Measurements from ENCODE around the gene SUCLG1.

SUCLG1 gene

GRCh38 chr2:84494070-84494469, 35.0 kb upstream of the SUCLG1 start:
- DNase-seq: no peak

GRCh38 chr2:84493514-84493913, 34.4 kb upstream of the SUCLG1 start:
- Histone ChIP-seq H3K4me3 (ENCODE audit: low read depth, low read length) (no peak overlapping the region), H3K27me3 (ENCODE audit: insufficient read depth, low read depth, severe bottlenecking) (no peaks in the 10 kb centered on the region), H3K27ac (no peak overlapping the region), H3K36me3 (no peaks in the 10 kb centered on the region), H3K9me3 (ENCODE audit: severe bottlenecking) (no peaks in the 10 kb centered on the region)
- no peak for DNase-seq
- TF ChIP-seq, protein P1, sequence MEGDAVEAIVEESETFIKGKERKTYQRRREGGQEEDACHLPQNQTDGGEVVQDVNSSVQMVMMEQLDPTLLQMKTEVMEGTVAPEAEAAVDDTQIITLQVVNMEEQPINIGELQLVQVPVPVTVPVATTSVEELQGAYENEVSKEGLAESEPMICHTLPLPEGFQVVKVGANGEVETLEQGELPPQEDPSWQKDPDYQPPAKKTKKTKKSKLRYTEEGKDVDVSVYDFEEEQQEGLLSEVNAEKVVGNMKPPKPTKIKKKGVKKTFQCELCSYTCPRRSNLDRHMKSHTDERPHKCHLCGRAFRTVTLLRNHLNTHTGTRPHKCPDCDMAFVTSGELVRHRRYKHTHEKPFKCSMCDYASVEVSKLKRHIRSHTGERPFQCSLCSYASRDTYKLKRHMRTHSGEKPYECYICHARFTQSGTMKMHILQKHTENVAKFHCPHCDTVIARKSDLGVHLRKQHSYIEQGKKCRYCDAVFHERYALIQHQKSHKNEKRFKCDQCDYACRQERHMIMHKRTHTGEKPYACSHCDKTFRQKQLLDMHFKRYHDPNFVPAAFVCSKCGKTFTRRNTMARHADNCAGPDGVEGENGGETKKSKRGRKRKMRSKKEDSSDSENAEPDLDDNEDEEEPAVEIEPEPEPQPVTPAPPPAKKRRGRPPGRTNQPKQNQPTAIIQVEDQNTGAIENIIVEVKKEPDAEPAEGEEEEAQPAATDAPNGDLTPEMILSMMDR (IDR thresholded peaks at IDR 0.05; ENCODE audit: low read depth, low read length): no peak

More at GRCh38 chr2:84494070-84494469, 35.0 kb upstream of the SUCLG1 start:
- no peaks in the 10 kb centered on the region for H3K27me3 ChIP-seq (ENCODE audit: insufficient read depth, low read depth, severe bottlenecking)
- H3K4me3 ChIP-seq (ENCODE audit: low read depth, low read length): no peak overlapping the region
- TF ChIP-seq, protein P1 (IDR thresholded peaks at IDR 0.05; ENCODE audit: low read depth, low read length): no peak
- no peaks in the 10 kb centered on the region for H3K36me3 ChIP-seq
- H3K27ac ChIP-seq: no peak overlapping the region
- H3K9me3 ChIP-seq (ENCODE audit: severe bottlenecking): no peaks in the 10 kb centered on the region

GRCh38 chr2:84492571-84492970, 33.5 kb upstream of the SUCLG1 start:
- Histone ChIP-seq H3K9me3 (ENCODE audit: severe bottlenecking) (no peaks in the 10 kb centered on the region), H3K36me3 (no peaks in the 10 kb centered on the region), H3K27me3 (ENCODE audit: insufficient read depth, low read depth, severe bottlenecking) (no peaks in the 10 kb centered on the region), H3K4me3 (ENCODE audit: low read depth, low read length) (no peak overlapping the region), H3K27ac (no peak overlapping the region)
- TF ChIP-seq, protein P1 (IDR thresholded peaks at IDR 0.05; ENCODE audit: low read depth, low read length): no peak
- no peak for DNase-seq

- TF ChIP-seq, protein P1 (IDR thresholded peaks at IDR 0.05; ENCODE audit: low read depth, low read length): no peak
- Histone ChIP-seq H3K27ac (no peak overlapping the region), H3K27me3 (ENCODE audit: insufficient read depth, low read depth, severe bottlenecking) (no peaks in the 10 kb centered on the region), H3K9me3 (ENCODE audit: severe bottlenecking) (no peaks in the 10 kb centered on the region), H3K36me3 (no peaks in the 10 kb centered on the region), H3K4me3 (ENCODE audit: low read depth, low read length) (no peak overlapping the region)
- no peak for DNase-seq
These were observed 32.7 kb upstream of the SUCLG1 start for GRCh38 chr2:84491741-84492140.

DNA sequence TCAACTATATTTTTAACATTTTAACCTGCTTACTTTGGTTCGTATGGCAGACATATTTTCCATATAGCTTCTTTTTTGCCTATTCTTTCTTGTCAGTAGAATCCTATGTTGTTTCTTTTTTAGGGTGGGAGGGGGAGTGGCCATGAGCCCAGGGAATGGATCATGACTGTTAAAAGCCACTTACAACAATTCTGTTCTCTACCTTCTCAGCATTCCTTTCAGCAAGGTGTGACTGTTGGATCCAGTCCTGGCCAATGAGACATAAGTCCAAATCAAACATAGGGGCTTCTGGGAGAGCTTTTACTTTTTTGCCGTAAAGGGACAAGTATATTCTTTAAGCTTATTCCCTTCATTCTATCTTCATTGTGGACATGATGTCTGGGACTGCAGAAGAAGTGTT, 32.2 kb upstream of the SUCLG1 start:
- no peak for DNase-seq
- H3K27me3 ChIP-seq (ENCODE audit: insufficient read depth, low read depth, severe bottlenecking): no peaks in the 10 kb centered on the region
- no peaks in the 10 kb centered on the region for H3K36me3 ChIP-seq
- H3K9me3 ChIP-seq (ENCODE audit: severe bottlenecking): no peaks in the 10 kb centered on the region
- H3K27ac ChIP-seq: no peak overlapping the region
- H3K4me3 ChIP-seq (ENCODE audit: low read depth, low read length): no peak overlapping the region
- TF ChIP-seq, protein P1 (IDR thresholded peaks at IDR 0.05; ENCODE audit: low read depth, low read length): no peak

GRCh38 chr2:84487298-84487996, 28.4 kb upstream of the SUCLG1 start:
- Histone ChIP-seq H3K36me3 (no peaks in the 10 kb centered on the region), H3K9me3 (ENCODE audit: severe bottlenecking) (no peaks in the 10 kb centered on the region), H3K27me3 (ENCODE audit: insufficient read depth, low read depth, severe bottlenecking) (no peaks in the 10 kb centered on the region), H3K27ac (no peak overlapping the region), H3K4me3 (ENCODE audit: low read depth, low read length) (no peak overlapping the region)
- DNase-seq: no peak
- TF ChIP-seq, protein P1 (IDR thresholded peaks at IDR 0.05; ENCODE audit: low read depth, low read length): no peak
